ENCODE measurements around the gene PARVA.

The PARVA gene

DNA sequence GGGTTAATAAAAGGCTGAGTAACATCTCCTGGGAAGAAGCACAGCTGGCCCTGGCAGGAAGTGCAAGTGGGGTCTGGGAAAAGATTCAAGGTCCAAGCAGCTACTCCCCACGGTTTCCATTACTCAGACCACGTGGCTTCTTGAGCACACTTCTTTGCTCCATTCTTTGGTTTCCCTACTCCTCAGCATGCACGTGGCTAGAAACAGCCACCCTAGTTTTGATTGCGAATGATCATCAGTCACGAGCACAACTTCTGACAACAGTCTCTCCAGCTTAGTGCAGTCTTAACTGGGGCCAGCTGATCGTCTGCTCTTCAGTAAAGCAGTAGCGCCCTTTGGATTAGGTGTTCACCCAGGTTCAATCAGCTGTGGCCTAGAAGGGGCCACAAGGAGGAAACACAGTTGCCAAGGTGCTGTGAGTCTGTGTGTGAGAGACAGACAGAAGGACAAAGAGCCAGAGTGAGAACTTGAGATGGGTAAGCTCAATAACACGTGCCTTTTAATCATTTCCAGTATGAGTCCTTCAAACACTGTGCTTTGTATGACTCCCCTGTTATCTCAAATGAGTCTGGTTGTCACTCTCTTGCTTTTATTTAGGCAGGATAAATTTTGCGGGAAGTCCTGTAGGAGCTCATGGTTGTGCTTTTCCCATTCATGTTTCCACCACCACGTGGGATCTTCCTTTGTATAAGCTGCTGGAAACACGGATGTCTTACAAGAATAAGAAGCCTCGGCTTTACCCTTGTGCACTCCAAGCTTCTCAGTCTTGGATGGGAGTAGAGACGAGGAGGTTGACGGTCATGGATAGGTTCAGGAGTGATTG is 901 bp upstream of the PARVA start:
- no peak for DNase-seq

DNA sequence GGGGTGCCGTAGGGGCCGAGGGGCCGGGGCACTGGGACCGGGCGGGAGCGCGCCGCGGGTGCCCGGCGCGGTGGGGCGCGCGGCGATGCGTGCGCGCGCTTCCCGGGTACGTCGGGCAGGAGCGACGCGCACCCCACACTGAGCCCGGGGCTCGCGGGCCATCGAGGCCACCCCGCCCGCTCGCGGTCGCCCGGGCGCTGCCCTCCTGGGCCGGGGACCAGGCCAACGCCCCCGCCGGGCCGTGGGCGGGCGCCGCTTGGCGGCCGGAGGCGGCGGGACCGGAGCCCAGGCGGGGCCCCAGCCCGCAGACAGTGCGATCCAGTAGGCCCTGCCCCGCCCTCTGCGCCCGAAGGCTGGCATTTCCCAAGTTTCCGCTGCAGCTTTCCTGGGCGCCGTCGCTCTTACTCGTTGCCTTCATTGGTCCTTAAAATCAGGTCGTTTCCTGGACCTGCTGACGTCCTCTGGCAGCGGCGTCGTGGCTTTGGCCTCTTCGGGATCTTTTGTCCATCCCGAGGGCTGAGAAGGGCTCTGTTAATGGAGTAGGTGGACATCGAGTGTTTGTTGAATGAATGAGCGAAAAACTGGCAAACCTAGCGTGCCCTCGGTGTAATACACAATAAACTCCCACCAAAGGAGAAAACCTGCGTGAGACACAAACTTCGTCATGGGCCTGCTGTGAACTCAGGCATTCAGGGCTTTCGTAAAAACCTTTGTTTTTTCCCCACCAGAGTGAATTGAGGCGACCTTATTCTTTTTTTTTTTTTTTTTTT is 638 bp downstream of the PARVA start:
- peak; percentile 20 for DNase-seq

- no peak for DNase-seq
These were observed 3.4 kb downstream of the PARVA start for GRCh38 chr11:12380565-12381325.

DNA sequence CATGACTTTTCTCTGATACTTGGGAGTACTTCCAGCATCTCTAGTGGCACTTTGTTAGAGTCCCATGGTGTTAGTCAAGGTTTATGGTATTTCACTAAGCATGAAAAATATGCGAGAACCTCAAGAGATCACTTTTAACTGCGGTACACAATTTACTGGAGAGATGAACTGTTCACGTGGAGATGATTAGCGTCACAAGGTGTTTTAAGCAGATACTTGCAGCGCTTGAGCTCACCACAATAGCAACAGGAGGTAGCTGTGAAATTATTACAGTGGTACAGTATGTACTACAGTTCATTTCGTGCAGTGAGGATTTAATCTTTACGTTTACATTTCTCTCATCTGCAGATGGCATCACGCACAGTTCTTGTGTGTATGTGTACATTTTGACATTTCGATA is 4.5 kb downstream of the PARVA start:
- no peak for DNase-seq

DNA sequence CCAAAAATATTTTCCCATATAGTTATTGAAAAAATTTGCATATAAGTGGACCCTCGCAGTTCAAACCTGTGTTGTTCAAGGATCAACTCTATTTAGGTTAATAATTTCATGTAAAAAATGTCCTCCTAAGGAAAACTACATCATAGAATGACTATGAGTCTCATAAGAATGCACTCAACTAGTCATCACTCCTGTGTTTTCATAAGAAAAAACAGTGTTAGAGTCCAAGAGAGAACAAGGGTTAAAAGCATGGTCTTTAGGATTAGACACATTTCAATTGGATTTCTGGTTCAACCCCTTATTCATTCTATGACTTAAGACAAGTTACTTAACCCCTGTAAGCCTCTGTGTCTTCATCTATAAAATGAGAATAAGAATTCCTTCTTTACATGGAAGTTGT is 5.1 kb downstream of the PARVA start:
- DNase-seq = no peak

DNA sequence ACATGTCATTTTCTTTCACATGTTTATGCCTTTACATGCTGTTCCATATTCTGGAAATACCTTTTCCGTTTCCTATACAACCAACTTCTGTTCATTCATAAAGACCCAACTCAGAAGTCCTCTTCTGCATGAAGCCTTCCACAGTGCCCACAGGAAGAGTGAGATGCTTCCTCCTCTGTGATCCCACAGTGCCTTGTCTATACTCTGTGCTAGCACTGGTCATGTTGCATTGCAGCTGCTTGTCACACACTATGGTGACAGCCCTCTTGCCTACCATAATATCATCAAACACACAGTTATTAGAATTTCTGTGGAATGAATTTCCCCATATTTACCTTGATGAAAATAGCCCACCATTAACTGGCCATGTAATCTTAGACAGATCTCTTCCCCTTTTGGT is 8.9 kb downstream of the PARVA start:
- no peak for DNase-seq

DNA sequence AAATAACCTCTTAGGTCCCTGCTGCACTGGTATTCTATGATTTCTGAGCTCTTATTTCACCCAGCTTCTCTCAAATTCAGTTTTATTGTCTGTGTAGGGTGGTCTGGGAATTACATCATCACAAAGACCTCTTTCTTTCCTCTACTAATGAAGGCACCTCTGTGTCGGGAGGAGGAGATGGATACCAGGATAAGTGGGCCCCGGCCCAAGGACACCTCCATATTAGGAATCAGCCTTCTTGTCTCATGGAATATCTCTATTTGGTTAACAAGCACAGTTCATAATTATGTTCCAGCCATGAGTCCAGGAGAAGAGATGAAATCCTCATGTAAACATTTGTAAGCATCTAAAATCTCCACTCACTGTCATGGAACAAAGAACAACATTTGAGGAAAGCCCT is 9.4 kb downstream of the PARVA start:
- DNase-seq = no peak

DNA sequence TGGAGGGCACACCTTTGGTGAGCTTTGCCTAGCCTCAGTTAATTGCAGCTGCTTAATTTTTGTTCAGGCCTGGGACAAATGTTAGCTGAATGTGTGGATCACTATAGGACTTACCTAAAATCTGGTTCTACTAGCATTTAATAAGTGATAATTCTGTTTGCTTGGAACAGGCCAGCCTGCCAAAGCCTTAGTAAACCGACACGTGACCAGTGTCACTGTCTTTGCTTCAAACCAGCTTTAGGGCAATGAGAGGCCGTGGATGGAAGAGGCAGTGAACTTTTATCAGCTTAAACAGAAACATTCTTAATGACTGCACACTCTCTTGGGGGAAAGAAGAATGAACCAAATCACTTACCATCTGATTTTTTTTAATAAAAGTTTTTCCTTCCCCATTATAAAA is 10.8 kb downstream of the PARVA start:
- no peak for DNase-seq

GRCh38 chr11:12388939-12389670 is 11.7 kb downstream of the PARVA start:
- DNase-seq = no peak

DNA sequence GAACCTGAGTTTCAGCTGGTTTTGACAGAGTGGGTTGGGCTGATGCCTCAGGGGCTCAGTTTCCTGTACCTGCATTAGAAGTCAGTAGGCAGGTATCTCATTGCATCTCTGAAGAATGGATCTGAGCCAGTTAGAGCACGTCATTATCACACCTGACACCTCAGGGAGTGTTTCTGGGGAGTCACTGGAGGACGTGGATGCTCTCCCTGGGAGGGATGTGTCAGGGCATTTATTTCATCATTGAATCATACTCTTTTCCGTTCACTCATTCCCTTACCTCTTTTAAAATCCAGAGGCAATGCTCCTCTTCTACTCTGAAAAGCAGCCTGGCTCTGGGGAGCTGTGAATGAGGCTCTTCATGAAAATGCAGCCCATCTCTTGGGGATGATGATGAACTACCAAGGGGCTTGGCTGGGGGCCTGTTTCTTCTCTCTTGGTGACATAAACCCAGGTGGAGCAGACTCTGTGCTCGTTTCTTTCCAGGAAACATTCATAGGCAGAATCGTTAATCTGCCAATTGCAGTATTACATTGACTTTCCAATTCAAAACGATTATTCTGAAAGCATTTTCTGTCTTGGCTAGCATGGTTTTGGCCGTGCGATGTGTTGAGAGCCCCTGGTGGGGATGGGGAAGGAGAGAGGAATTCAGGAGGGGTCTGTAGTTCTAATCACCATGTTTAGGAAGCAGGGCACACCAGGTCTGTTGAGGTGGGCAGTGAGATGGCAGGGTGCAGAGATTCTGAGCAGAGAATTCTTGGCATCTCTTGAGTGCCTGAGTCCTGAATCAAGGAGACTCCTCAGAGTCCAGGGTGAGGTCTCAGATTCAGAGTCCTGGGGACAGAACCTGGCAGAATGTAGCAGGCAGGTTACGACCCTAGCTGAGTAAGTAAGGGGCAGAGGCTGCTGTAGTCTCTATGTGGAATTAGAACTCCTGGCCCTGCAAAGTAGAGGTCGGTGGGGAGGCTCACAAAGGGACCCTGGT is 12.6 kb downstream of the PARVA start:
- no peak for DNase-seq

DNA sequence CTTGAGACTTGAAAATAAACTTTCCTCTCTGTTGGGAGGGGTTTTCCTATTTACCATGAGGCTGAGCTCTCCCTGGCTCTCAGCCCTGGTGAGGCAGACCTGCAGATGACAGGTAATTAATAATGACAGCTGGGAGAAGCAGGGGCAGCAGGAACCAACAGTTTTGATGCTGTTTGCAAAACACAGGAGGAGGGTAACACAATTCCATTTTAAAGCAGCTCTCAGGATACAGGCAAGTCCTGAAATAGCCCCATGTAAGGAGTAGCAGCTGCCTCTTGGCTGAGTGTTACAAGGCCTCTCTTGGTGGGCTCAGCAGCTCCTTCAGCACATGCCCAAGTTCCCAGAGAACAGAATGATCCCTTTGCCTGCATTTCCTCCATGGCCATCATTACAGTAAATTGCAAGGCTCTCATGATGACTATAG is 13.3 kb downstream of the PARVA start:
- DNase-seq = no peak

DNA sequence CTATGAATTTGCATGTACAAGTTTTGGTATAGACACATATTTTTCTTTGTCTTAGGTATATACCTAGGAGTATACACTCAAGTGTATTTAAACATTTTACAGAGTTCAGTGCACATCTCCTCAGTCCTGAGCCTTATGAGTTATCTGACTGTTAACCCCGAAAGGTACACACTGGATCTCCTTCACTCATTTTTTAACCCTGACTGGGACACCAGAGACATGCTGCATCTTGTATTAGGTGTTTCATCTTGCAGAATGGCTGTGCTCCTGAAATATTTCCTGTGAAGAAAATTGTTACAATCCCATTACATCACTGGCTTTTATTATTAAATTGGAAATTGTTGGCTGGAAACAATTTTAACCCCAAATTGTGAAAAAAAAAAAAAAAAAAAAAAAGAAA is 15.3 kb downstream of the PARVA start:
- DNase-seq = no peak

DNA sequence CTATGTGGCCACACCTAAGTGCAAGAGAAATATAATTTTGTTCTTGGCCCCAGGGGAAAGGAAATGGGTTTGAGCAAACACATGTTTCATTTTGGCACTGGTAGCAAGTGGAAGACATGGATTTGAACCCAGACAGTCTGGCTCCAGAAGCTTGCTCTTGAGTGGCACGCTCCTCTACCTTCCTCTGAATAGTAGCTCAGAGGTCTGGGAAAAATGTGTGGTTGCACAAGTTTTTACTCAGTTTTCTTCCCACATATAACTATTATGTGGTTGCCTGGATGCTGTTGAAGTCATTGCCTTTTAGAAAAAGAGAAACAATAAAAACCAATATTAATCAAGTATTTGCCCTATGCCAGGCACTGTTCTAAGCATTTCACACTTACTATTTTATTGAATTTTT is 16.3 kb downstream of the PARVA start:
- DNase-seq = no peak

- DNase-seq = no peak
These were observed 17.2 kb downstream of the PARVA start for GRCh38 chr11:12394601-12395000.

DNA sequence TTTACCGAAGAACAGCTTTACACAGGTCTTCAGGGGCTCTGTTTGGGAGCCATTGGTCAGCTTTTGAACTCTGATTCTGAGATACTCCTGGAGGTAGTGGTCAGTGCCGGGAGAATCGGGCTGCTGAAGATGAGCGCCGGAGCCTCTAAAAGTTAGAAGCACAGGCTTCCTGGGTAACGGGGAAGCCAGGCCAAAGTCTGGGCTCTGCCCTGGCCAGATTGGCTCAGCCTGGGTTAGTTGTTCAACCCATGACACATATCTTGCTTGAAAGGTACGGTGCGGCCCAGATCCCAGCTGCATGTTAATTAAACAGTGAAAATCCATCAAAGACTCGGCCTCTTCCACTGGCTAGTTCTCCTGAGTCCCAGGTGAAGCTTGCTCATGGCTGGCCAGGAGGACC is 18.0 kb downstream of the PARVA start:
- no peak for DNase-seq

GRCh38 chr11:12397931-12398334 is 20.6 kb downstream of the PARVA start:
- no peak for DNase-seq

DNA sequence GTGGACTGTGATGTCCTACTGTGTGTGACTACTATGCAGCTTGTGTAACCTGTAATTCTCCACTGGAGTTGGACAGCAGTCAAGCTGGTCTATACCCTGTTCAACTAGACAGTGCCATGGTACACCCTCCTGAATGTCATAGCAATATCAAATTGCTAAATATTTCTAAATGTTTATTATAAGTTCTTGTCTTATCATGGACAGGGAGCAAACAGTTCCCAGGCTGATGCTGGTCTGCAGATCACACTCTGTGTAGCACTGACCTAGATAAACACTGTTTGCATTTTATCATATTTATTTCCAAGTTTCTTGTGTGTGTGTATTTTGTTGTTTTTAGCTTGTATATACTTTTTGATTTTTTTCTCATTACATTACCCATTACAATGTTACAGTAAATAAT is 22.0 kb downstream of the PARVA start:
- DNase-seq = no peak

- no peak for DNase-seq
These were observed 24.7 kb downstream of the PARVA start for GRCh38 chr11:12402025-12402424.

GRCh38 chr11:12402691-12403120 is 25.3 kb downstream of the PARVA start:
- no peak for DNase-seq

GRCh38 chr11:12403122-12403996 is 26.0 kb downstream of the PARVA start:
- DNase-seq = no peak

DNA sequence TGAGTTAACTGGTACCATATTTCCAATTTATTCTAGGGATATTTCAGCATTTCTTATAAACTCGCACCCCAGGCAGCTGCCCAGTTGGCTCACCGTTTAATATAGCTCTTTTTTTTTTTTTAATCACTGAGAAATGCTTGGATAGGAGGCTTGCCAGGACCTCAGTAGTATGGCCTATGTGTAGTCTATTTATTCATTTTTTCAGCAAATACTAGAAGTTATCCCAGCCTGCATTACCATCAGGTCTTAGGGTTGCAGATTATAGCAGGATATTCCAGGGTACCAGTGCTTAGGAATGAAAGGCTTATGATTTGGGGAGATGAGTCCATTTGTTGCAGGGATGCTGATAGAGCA is 26.6 kb downstream of the PARVA start:
- DNase-seq = no peak

Data from hematopoietic multipotent progenitor cell treated with erythropoietin and hydrocortisone succinate and interleukin-3 and kit ligand, for 4 days (in vitro differentiated cells).